ENCODE measurements around the gene ALDH3B1.

- no peak for TF ChIP-seq CTCF (IDR thresholded peaks at IDR 0.05)
- no peak for TF ChIP-seq POLR2A (IDR thresholded peaks at IDR 0.05)
Measured at GRCh38 chr11:68016904-68017817, 7.0 kb downstream of the ALDH3B1 start.

All from body of pancreas (tissue), 4 donors.